Measurements from ENCODE around the gene FAR2. TPM values are rescaled to one million over a fixed set of nuclear protein-coding genes. Genes with fewer than 3 reads are reported as not detected.

FAR2 gene
- total RNA-seq, 1 donor from 2014 or later, result 9.0 TPM

DNA sequence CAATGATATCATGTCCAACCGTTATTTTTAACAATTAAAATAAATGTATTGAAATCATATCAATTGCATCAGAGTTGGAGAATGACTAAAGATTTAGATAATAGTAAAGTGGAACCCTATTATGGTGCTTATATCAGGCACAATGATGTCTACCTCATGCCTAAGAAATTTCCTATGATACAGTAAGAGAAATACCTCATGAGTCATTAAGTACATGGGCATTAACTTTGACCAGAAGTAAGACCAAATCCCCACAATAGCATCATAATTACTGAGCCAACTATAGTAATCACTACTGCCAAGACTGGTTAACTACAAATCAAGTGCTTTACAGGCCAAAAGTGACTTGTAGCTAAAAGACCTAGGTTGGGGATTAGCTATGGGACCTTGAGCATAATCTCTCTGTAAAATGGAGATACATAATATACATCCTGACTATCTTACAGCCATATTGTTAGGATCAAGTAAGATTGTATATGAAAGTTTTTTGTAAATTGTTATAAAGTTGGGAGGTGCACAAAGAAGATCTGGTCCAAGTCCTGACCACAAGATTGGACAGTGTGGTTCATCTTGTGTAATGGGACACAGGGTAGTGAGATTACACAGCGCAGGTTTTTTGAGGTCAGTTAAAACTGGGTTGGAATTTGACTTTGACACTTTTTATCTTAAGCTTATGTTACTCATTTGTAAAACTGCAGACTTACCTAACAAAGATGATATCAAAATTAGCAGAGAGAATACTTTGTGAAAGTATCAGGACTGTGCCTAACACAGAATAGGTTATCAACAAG is 171.4 kb downstream of the FAR2 start:
- H3K27me3 ChIP-seq (ENCODE audit: control insufficient read depth, insufficient read depth, low read length), result no peaks in the 10 kb centered on the region
- no peak overlapping the region for H3K4me3 ChIP-seq (ENCODE audit: low read depth, low read length)
- TF ChIP-seq, protein P1, sequence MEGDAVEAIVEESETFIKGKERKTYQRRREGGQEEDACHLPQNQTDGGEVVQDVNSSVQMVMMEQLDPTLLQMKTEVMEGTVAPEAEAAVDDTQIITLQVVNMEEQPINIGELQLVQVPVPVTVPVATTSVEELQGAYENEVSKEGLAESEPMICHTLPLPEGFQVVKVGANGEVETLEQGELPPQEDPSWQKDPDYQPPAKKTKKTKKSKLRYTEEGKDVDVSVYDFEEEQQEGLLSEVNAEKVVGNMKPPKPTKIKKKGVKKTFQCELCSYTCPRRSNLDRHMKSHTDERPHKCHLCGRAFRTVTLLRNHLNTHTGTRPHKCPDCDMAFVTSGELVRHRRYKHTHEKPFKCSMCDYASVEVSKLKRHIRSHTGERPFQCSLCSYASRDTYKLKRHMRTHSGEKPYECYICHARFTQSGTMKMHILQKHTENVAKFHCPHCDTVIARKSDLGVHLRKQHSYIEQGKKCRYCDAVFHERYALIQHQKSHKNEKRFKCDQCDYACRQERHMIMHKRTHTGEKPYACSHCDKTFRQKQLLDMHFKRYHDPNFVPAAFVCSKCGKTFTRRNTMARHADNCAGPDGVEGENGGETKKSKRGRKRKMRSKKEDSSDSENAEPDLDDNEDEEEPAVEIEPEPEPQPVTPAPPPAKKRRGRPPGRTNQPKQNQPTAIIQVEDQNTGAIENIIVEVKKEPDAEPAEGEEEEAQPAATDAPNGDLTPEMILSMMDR (IDR thresholded peaks at IDR 0.05; ENCODE audit: insufficient read depth, low read length, poor library complexity, severe bottlenecking), result no peak
- DNase-seq (ENCODE audit: low read depth), result peak; percentile 77
- no peaks in the 10 kb centered on the region for H3K36me3 ChIP-seq (ENCODE audit: control insufficient read depth, insufficient read depth, low read length)

DNA sequence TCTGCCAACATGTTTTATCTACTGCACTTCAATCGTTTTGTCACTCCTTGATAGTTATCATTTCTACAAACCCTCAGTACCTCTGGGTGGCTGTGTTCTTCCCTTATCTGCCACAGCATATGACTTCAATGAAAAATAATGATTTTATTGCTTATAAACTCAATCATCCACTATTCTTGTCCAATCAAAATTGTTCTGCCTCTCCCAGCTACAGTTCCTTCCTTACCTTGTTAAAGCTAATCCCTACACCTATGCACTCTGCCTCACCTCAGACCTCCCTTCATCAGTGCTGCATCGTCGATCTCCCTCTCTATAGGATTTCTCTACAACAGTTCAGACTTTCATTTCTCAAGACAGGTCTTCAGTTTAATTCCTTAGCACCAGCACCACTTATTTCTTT is 173.1 kb downstream of the FAR2 start:
- no peaks in the 10 kb centered on the region for H3K27me3 ChIP-seq (ENCODE audit: control insufficient read depth, insufficient read depth, low read length)
- no peak for DNase-seq (ENCODE audit: low read depth)
- no peak overlapping the region for H3K4me3 ChIP-seq (ENCODE audit: low read depth, low read length)
- H3K36me3 ChIP-seq (ENCODE audit: control insufficient read depth, insufficient read depth, low read length), result no peaks in the 10 kb centered on the region
- TF ChIP-seq, protein P1 (IDR thresholded peaks at IDR 0.05; ENCODE audit: insufficient read depth, low read length, poor library complexity, severe bottlenecking), result no peak

DNA sequence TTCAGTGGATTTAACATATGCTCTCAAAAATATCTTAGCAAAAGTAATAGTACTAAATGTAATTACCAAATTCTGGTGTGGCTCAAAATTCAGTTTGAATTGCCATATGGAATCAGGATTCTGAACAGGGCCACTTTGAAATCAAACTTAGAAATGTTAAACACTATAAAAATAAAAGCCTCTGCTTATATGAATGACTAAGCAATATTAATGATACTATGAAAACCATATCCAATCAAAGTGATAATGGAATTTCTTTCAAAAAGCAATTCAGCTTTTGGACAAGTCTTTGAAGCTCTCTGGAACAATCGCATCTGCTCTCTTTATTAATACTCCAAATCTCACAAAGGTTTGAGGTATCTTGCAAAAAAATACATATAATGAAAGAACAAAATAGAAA is 180.3 kb downstream of the FAR2 start:
- TF ChIP-seq, protein P1 (IDR thresholded peaks at IDR 0.05; ENCODE audit: insufficient read depth, low read length, poor library complexity, severe bottlenecking), result no peak
- no peaks in the 10 kb centered on the region for H3K27me3 ChIP-seq (ENCODE audit: control insufficient read depth, insufficient read depth, low read length)
- no peak for DNase-seq (ENCODE audit: low read depth)
- H3K4me3 ChIP-seq (ENCODE audit: low read depth, low read length), result no peak overlapping the region
- H3K36me3 ChIP-seq (ENCODE audit: control insufficient read depth, insufficient read depth, low read length), result no peaks in the 10 kb centered on the region

DNA sequence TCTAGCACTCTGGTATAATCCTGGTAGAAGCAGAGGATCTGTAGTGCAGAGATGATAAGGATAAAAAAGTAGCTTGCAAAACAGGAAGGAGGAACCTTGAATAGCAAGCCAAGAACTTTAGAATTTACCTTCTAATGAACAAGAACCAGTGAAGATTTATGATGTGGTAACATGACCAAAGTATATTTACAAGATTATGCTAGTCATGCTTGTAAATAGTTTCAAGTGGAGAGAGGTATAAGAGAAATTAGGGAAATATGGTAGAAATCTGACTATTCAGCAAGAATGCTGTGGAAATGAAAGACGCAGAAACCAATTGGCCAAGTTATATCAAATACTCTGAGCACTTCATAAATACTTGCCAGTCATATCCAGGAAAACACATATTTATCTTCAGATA is 184.1 kb downstream of the FAR2 start:
- TF ChIP-seq, protein P1 (IDR thresholded peaks at IDR 0.05; ENCODE audit: insufficient read depth, low read length, poor library complexity, severe bottlenecking), result no peak
- H3K36me3 ChIP-seq (ENCODE audit: control insufficient read depth, insufficient read depth, low read length), result no peaks in the 10 kb centered on the region
- H3K4me3 ChIP-seq (ENCODE audit: low read depth, low read length), result no peak overlapping the region
- no peak for DNase-seq (ENCODE audit: low read depth)
- no peaks in the 10 kb centered on the region for H3K27me3 ChIP-seq (ENCODE audit: control insufficient read depth, insufficient read depth, low read length)

DNA sequence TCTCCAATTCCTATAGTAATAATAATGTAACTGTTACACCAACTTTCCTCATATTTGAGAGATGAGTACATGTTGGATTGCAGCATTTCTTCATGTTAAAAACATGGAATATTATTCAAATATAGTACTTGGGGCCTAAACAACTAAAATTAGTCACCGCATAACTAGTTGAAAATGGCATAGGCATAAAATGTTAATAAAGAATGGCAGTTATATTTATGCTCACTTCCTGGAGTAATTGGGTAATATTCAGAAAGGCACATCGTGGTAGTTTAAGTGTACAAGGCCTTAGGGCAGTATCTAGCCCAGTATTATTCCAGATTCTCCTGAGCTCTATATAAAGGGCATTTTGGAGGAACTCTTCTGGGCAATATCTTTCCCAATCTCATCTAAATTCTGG is 185.9 kb downstream of the FAR2 start:
- DNase-seq (ENCODE audit: low read depth), result no peak
- TF ChIP-seq, protein P1 (IDR thresholded peaks at IDR 0.05; ENCODE audit: insufficient read depth, low read length, poor library complexity, severe bottlenecking), result no peak
- Histone ChIP-seq H3K4me3 (ENCODE audit: low read depth, low read length) (no peak overlapping the region), H3K36me3 (ENCODE audit: control insufficient read depth, insufficient read depth, low read length) (no peaks in the 10 kb centered on the region), H3K27me3 (ENCODE audit: control insufficient read depth, insufficient read depth, low read length) (no peaks in the 10 kb centered on the region)

DNA sequence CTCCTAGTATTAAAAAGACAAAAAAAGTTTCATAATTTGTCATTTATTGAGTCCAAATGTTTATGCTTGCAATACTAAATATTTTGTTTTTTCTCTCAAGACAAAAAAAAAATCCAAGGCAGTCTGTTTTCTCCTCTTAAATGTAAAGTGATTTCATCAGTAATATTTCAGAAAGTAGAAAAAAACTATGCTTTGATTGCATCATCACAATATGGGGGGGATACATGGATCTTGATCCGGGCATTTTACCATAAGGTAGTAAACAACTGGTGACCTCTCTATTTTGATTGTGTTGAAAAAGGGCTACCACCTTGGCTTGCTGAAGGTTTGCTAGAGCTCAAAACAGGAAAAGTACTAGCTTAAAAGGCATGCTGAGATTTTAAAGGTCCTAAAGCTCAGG is 188.2 kb downstream of the FAR2 start:
- Histone ChIP-seq H3K27me3 (ENCODE audit: control insufficient read depth, insufficient read depth, low read length) (no peaks in the 10 kb centered on the region), H3K4me3 (ENCODE audit: low read depth, low read length) (no peak overlapping the region), H3K36me3 (ENCODE audit: control insufficient read depth, insufficient read depth, low read length) (no peaks in the 10 kb centered on the region)
- TF ChIP-seq, protein P1 (IDR thresholded peaks at IDR 0.05; ENCODE audit: insufficient read depth, low read length, poor library complexity, severe bottlenecking), result no peak
- DNase-seq (ENCODE audit: low read depth), result no peak

Measured in kidney epithelial cell (primary cell).